Fibroblast of the aortic adventitia (primary cell): ENCODE results near the gene DNAAF5. TPM values are rescaled to one million over a fixed set of nuclear protein-coding genes. Genes with fewer than 3 reads are reported as not detected.

Experiments used
- DNase-seq: peaks from one replicate; pipeline ENCODE4 v3.0.0-alpha.2; 2010; ENCODE audit warnings: low read depth
- H3K4me3 ChIP-seq: 2 replicates; pipeline ENCODE4 v1.5.1; 2011; ENCODE audit warnings: low read depth, mild to moderate bottlenecking, control low read depth, low read length, moderate library complexity
- CTCF ChIP-seq: IDR thresholded peaks from 2 replicates; pipeline ENCODE4 v1.5.1; 2011; ENCODE audit warnings: mild to moderate bottlenecking, low read length, control low read depth, inconsistent platforms; ENCODE audit not compliant: insufficient read depth
- total RNA-seq: library from RNA; depleted of rRNA; stranded (reverse); fragments of >200 nt; gene quantifications from 2 replicates; pipeline ENCODE4 v1.2.3, GENCODE V29; 2012; ENCODE audit warnings: low replicate concordance

DNAAF5 gene
- total RNA-seq, 1 donor, result 22.0 TPM

- DNase-seq, result no peak
- H3K4me3 ChIP-seq, result no peak overlapping the region
- TF ChIP-seq CTCF, result no peak
Observed at GRCh38 chr7:772005-772294, 45.5 kb downstream of the DNAAF5 start.

GRCh38 chr7:772392-772791, 45.9 kb downstream of the DNAAF5 start:
- no peak for TF ChIP-seq CTCF
- no peak overlapping the region for H3K4me3 ChIP-seq
- DNase-seq, result no peak

GRCh38 chr7:772861-773621, 46.5 kb downstream of the DNAAF5 start:
- TF ChIP-seq CTCF, result no peak
- DNase-seq, result no peak
- no peak overlapping the region for H3K4me3 ChIP-seq

- TF ChIP-seq CTCF, result no peak
- no peak overlapping the region for H3K4me3 ChIP-seq
Observed at GRCh38 chr7:773622-773915, 47.1 kb downstream of the DNAAF5 start.

GRCh38 chr7:774161-775109, 47.9 kb downstream of the DNAAF5 start:
- peak; percentile 20 for DNase-seq
- no peak overlapping the region for H3K4me3 ChIP-seq
- TF ChIP-seq CTCF, result peak; percentile 79

More at GRCh38 chr7:773622-773915, 47.1 kb downstream of the DNAAF5 start:
- DNase-seq, result no peak

- no peak overlapping the region for H3K4me3 ChIP-seq
- TF ChIP-seq CTCF, result no peak
- no peak for DNase-seq
Observed at GRCh38 chr7:776381-776780, 49.9 kb downstream of the DNAAF5 start.
